HG02884 (cell line): ENCODE measurements around the gene ARHGEF10L.

Experiments used
- ATAC-seq: cut with Tn5 transposase; IDR thresholded peaks from one replicate; pipeline ENCODE4 v1.9.1; 2021; ENCODE audit warnings: mild to moderate bottlenecking, moderate library complexity; ENCODE audit not compliant: unreplicated experiment

ARHGEF10L gene

GRCh38 chr1:17700945-17701810 is 161.7 kb downstream of the ARHGEF10L start:
- no peak for ATAC-seq

GRCh38 chr1:17704176-17704575 is 164.7 kb downstream of the ARHGEF10L start:
- no peak for ATAC-seq

GRCh38 chr1:17706445-17706844 is 166.9 kb downstream of the ARHGEF10L start:
- no peak for ATAC-seq

- no peak for ATAC-seq
These were observed 170.5 kb downstream of the ARHGEF10L start for GRCh38 chr1:17709981-17710380.

- no peak for ATAC-seq
These were observed 171.5 kb downstream of the ARHGEF10L start for GRCh38 chr1:17710889-17711576.

- ATAC-seq: no peak
These were observed 172.0 kb downstream of the ARHGEF10L start for GRCh38 chr1:17711577-17711910.

GRCh38 chr1:17711941-17712340 is 172.4 kb downstream of the ARHGEF10L start:
- no peak for ATAC-seq

- ATAC-seq: no peak
These were observed 174.5 kb downstream of the ARHGEF10L start for GRCh38 chr1:17713993-17714392.

- ATAC-seq: no peak
These were observed 178.4 kb downstream of the ARHGEF10L start for GRCh38 chr1:17717594-17718535.

- no peak for ATAC-seq
These were observed 180.4 kb downstream of the ARHGEF10L start for GRCh38 chr1:17719874-17720273.

- no peak for ATAC-seq
These were observed 181.9 kb downstream of the ARHGEF10L start for GRCh38 chr1:17721444-17721843.

GRCh38 chr1:17723684-17724083 is 184.2 kb downstream of the ARHGEF10L start:
- ATAC-seq: no peak

- ATAC-seq: no peak
These were observed 184.7 kb downstream of the ARHGEF10L start for GRCh38 chr1:17724150-17724549.

GRCh38 chr1:17725084-17725719 is 185.7 kb downstream of the ARHGEF10L start:
- ATAC-seq: no peak

- no peak for ATAC-seq
These were observed 186.5 kb downstream of the ARHGEF10L start for GRCh38 chr1:17725811-17726582.

GRCh38 chr1:17728123-17728712 is 188.7 kb downstream of the ARHGEF10L start:
- no peak for ATAC-seq

GRCh38 chr1:17729248-17729647 is 189.8 kb downstream of the ARHGEF10L start:
- ATAC-seq: no peak

GRCh38 chr1:17729909-17730308 is 190.4 kb downstream of the ARHGEF10L start:
- ATAC-seq: no peak

- ATAC-seq: no peak
These were observed 192.0 kb downstream of the ARHGEF10L start for GRCh38 chr1:17731460-17731859.

GRCh38 chr1:17732475-17732874 is 193.0 kb downstream of the ARHGEF10L start:
- ATAC-seq: no peak
